GM19455 (cell line): ENCODE results near the gene C5orf63.
"Not testable (repeated sequence)": the region's sequence is repeated elsewhere in the genome, so short reads cannot be mapped to it uniquely, and the experiment has no call there.

Experiments used
- ATAC-seq: cut with Tn5 transposase; IDR thresholded peaks from one replicate; pipeline ENCODE4 v1.9.1; 2021; ENCODE audit not compliant: unreplicated experiment

C5orf63 gene

GRCh38 chr5:127010362-127010761, 62.9 kb downstream of the C5orf63 start:
- ATAC-seq: no peak

- no peak for ATAC-seq
Observed at GRCh38 chr5:127009784-127010183, 63.5 kb downstream of the C5orf63 start.

GRCh38 chr5:127008300-127008975, 64.9 kb downstream of the C5orf63 start:
- ATAC-seq: no peak

DNA sequence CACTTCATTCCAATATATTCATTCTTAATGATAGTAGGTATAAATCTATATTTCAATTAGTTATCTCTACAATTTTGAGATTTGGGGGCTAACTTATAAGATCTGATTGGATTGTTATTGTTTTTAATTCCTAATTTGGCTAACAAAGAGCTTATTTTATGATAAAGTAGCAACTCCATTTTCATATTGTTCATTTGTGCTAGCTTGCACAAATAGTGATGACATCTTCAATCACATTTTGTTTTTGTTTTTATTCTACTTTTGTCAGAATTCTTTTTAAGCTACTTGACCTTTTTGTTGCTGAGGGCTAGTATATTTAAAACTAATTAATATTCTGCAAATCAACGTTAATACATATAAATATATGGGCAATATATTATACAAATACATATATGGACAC, 65.8 kb downstream of the C5orf63 start:
- ATAC-seq: no peak

DNA sequence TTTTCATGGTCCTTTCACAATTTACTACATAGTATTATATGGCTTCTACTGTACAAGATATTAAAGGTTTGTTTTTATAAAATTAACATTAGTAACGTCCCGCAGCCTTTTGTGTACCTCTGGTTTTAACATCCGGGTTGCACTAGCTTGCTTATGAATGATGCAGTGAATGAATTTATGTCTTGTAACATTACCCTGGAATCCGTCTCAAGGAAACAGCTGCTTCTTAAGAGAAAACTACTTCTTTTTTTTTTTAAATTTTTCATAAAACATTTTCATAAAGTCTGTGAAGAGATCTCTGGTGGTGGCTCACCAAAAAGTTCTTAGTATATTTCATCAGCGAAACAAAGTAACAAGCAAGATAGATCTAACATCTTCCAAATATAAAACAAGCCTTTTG, 66.6 kb downstream of the C5orf63 start:
- ATAC-seq: no peak

- not testable (repeated sequence) for ATAC-seq
Observed at GRCh38 chr5:127005282-127005681, 68.0 kb downstream of the C5orf63 start.

DNA sequence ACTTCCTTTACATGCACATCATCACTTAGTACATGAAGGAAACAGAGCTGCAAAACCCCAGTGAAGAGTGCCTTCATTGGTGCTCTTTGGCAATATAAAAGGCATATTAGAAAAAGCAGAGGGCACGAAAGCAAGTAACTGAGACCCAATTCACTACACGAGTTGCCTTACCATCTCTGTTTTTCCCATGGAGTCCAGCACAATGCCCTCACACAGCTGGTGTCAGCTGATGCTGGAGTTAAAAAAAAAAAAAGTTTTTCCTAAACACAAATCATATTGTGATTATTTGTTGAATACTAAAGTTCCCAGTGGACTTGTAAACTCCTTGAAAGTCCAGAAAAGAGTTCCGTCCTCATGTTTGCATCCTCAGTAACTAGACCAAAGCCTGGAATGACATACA, 68.6 kb downstream of the C5orf63 start:
- ATAC-seq: no peak

DNA sequence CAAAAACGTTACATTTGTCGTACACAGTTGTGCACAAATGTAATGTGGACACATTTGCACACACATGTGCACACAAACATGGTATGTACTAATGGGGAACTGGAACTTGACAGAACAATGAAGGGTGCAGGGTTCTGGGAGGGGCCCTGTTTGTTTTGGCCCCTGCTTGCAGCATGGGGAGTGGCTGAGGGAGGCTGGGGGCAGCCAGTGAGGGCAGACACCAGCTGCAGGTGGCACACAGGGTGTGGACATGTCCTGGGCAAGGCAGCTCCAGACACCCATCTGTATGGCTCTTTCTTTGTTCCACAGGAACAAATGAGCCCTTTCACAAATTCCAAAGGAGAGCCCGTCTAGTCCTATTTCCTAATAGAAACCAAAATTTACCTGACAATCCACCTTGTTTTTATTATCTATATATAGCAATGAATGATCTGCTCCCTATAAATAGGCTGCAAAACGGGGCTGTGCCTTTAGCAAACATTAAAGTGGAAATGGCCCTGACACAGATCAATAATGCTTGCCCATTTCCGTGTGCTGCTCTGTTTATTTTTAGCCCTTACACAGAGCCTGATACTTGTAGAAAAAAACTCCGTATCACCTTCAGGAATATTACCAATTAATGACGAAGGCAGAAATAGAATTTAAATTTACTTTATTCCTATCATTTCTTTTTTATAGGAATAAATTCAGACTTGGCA, 69.4 kb downstream of the C5orf63 start:
- ATAC-seq: no peak

GRCh38 chr5:127002390-127002789, 70.9 kb downstream of the C5orf63 start:
- no peak for ATAC-seq

- ATAC-seq: no peak
Observed at GRCh38 chr5:127001621-127002296, 71.5 kb downstream of the C5orf63 start.
